H9 (cell line): ENCODE results near the gene MT2A. TPM values are rescaled to one million over a fixed set of nuclear protein-coding genes. Genes with fewer than 3 reads are reported as not detected.

Source experiments
- DNase-seq: peaks from one replicate; pipeline ENCODE4 v3.0.0-alpha.2; 2017
- H2AFZ ChIP-seq: one replicate; pipeline ENCODE4 v1.6.1; 2013; ENCODE audit warnings: mild to moderate bottlenecking, low read length, control low read depth, moderate library complexity
- H2AK5ac ChIP-seq: 2 replicates; pipeline ENCODE4 v1.6.1; 2013; ENCODE audit warnings: low read length, control low read depth, mixed read lengths; ENCODE audit not compliant: insufficient read length
- H2BK120ac ChIP-seq: one replicate; pipeline ENCODE4 v1.6.1; 2013; ENCODE audit warnings: low read depth, mild to moderate bottlenecking, low read length, control low read depth, inconsistent platforms; ENCODE audit not compliant: poor library complexity, severe bottlenecking
- H2BK12ac ChIP-seq: 2 replicates; pipeline ENCODE4 v1.6.1; 2013; ENCODE audit warnings: low read length, control low read depth, mixed read lengths, low read depth; ENCODE audit not compliant: insufficient read length
- H2BK15ac ChIP-seq: 2 replicates; pipeline ENCODE4 v1.6.1; 2013; ENCODE audit warnings: low read depth, low read length, control low read depth
- H2BK20ac ChIP-seq: one replicate; pipeline ENCODE4 v1.6.1; 2013; ENCODE audit warnings: low read depth, mild to moderate bottlenecking, low read length, control low read depth, inconsistent platforms; ENCODE audit not compliant: poor library complexity, severe bottlenecking
- H2BK5ac ChIP-seq: 2 replicates; pipeline ENCODE4 v1.6.1; 2013; ENCODE audit warnings: low read length, control low read depth, mixed read lengths; ENCODE audit not compliant: insufficient read length
- H3K14ac ChIP-seq: 2 replicates; pipeline ENCODE4 v1.6.1; 2013; ENCODE audit warnings: low read length, control low read depth; ENCODE audit not compliant: insufficient read depth
- H3K18ac ChIP-seq: 2 replicates; pipeline ENCODE4 v1.6.1; 2013; ENCODE audit warnings: low read depth, mild to moderate bottlenecking, mixed read lengths, low read length, control low read depth; ENCODE audit not compliant: insufficient read length
- H3K23ac ChIP-seq: 2 replicates; pipeline ENCODE4 v1.6.1; 2013; ENCODE audit warnings: low read length, control low read depth, mixed read lengths, low read depth; ENCODE audit not compliant: insufficient read length
- H3K23me2 ChIP-seq: 2 replicates; pipeline ENCODE4 v1.6.1; 2013; ENCODE audit warnings: low read depth, mild to moderate bottlenecking, mixed read lengths, low read length, control low read depth; ENCODE audit not compliant: insufficient read length, poor library complexity, severe bottlenecking
- H3K27ac ChIP-seq: 2 replicates; pipeline ENCODE4 v1.5.1; 2013; ENCODE audit warnings: low read length, control low read depth, mixed read lengths, low read depth; ENCODE audit not compliant: insufficient read length
- H3K27me3 ChIP-seq: 2 replicates; pipeline ENCODE4 v1.6.1; 2013; ENCODE audit warnings: low read length, control low read depth, inconsistent platforms; ENCODE audit not compliant: insufficient read depth
- H3K4ac ChIP-seq: 2 replicates; pipeline ENCODE4 v1.6.1; 2013; ENCODE audit warnings: low read depth, mild to moderate bottlenecking, control low read depth, inconsistent platforms, low read length, moderate library complexity
- H3K4me1 ChIP-seq: 2 replicates; pipeline ENCODE4 v1.6.1; 2013; ENCODE audit warnings: low read length, control low read depth, inconsistent platforms; ENCODE audit not compliant: insufficient read depth
- H3K4me2 ChIP-seq: 2 replicates; pipeline ENCODE4 v1.6.1; 2013; ENCODE audit warnings: low read length, control low read depth, mixed read lengths; ENCODE audit not compliant: insufficient read length, insufficient read depth
- H3K56ac ChIP-seq: 2 replicates; pipeline ENCODE4 v1.6.1; 2013; ENCODE audit warnings: low read depth, mild to moderate bottlenecking, mixed read lengths, low read length, control low read depth; ENCODE audit not compliant: insufficient read length
- H3K79me1 ChIP-seq: 2 replicates; pipeline ENCODE4 v1.6.1; 2013; ENCODE audit warnings: low read depth, mild to moderate bottlenecking, moderate library complexity, low read length, control low read depth, inconsistent platforms; ENCODE audit not compliant: insufficient read depth, poor library complexity, severe bottlenecking
- H3K79me2 ChIP-seq: 2 replicates; pipeline ENCODE4 v1.6.1; 2013; ENCODE audit warnings: low read length, control low read depth, inconsistent platforms; ENCODE audit not compliant: insufficient read depth
- H3K9ac ChIP-seq: 2 replicates; pipeline ENCODE4 v1.6.1; 2013; ENCODE audit warnings: low read length, control low read depth, mixed read lengths; ENCODE audit not compliant: insufficient read length; ENCODE audit errors: extremely low read depth
- H3K9me3 ChIP-seq: one replicate; pipeline ENCODE4 v1.6.1; 2013; ENCODE audit warnings: low read depth, low read length, inconsistent platforms; ENCODE audit not compliant: control insufficient read depth
- H3T11ph ChIP-seq: one replicate; pipeline ENCODE4 v1.6.1; 2013; ENCODE audit warnings: mild to moderate bottlenecking, low read length, control low read depth, inconsistent platforms
- H4K20me1 ChIP-seq: one replicate; pipeline ENCODE4 v1.6.1; 2013; ENCODE audit not compliant: control insufficient read depth, insufficient read length, insufficient read depth
- H4K5ac ChIP-seq: 2 replicates; pipeline ENCODE4 v1.6.1; 2013; ENCODE audit warnings: low read depth, mild to moderate bottlenecking, mixed read lengths, low read length, control low read depth; ENCODE audit not compliant: insufficient read length
- H4K8ac ChIP-seq: replicated peaks from 2 replicates; pipeline ENCODE4 v1.6.1; 2013; ENCODE audit warnings: low read length, control low read depth, mixed read lengths, low read depth; ENCODE audit not compliant: insufficient read length
- H4K91ac ChIP-seq: 2 replicates; pipeline ENCODE4 v1.6.1; 2013; ENCODE audit warnings: low read depth, mild to moderate bottlenecking, moderate library complexity, mixed read lengths, low read length, control low read depth; ENCODE audit not compliant: insufficient read length
- H3K27ac Mint-ChIP-seq, 3 experiments: 2 replicates in 2 of 3; 3 replicates in 1 of 3; pipeline ENCODE4 v1.8.0; 2020 to 2021; ENCODE audit warnings: mixed read lengths in 3 of 3, mild to moderate bottlenecking in 1 of 3, moderate library complexity in 1 of 3
- H3K27me3 Mint-ChIP-seq: 2 replicates; pipeline ENCODE4 v1.8.0; 2021; ENCODE audit warnings: low read depth, mild to moderate bottlenecking, moderate library complexity, mixed read lengths
- H3K36me3 Mint-ChIP-seq, 3 experiments: 2 replicates in 2 of 3; 3 replicates in 1 of 3; pipeline ENCODE4 v1.8.0; 2020 to 2021; ENCODE audit warnings: low read depth in 3 of 3, mixed read lengths in 3 of 3; ENCODE audit not compliant: insufficient read depth in 1 of 3
- H3K4me1 Mint-ChIP-seq, 2 experiments: 2 replicates each; pipeline ENCODE4 v1.8.0; 2020; ENCODE audit warnings: mixed read lengths in 2 of 2
- H3K4me3 Mint-ChIP-seq, 2 experiments: 2 replicates in 1 of 2; 3 replicates in 1 of 2; pipeline ENCODE4 v1.8.0; 2020 to 2021; ENCODE audit warnings: mild to moderate bottlenecking in 2 of 2, mixed read lengths in 2 of 2, moderate library complexity in 1 of 2
- H3K9me3 Mint-ChIP-seq, 2 experiments: 2 replicates in 1 of 2; 3 replicates in 1 of 2; pipeline ENCODE4 v1.8.0; 2020; ENCODE audit warnings: mild to moderate bottlenecking in 2 of 2, mixed read lengths in 2 of 2, moderate library complexity in 1 of 2
- CTCF ChIP-seq: fragments of 200-600 bp; sonication (generic); conservative IDR thresholded peaks from 3 replicates; pipeline ENCODE4 v1.8.0; 2021; ENCODE audit warnings: antibody characterized with exemption, mild to moderate bottlenecking
- WGBS: extraction: QIAGEN DNeasy Blood & Tissue Kit; methylation state at CpG from one replicate; pipeline ENCODE4 v1.1.7; 2013; ENCODE audit warnings: missing lambda C conversion rate, low lambda C conversion rate, mixed read lengths; ENCODE audit not compliant: insufficient read length; ENCODE audit errors: extremely low coverage; 5-methylcytosine and 5-hydroxymethylcytosine counted together
- total RNA-seq: library from RNA; stranded (reverse); gene quantifications from 2 replicates; pipeline ENCODE4 v1.2.1, GENCODE V29; 2021

Gene MT2A
- total RNA-seq, 1 experiment from 2014 or later, result 63.1 TPM

- H4K91ac ChIP-seq, result no peak overlapping the region
- H3K23me2 ChIP-seq, result no peaks in the 10 kb centered on the region
- H4K8ac ChIP-seq, result no peak overlapping the region
- no peaks in the 10 kb centered on the region for H4K20me1 ChIP-seq
- H2AK5ac ChIP-seq, result no peak overlapping the region
- H3K56ac ChIP-seq, result no peak overlapping the region
- H3K27ac ChIP-seq, result no peak overlapping the region
- Mint-ChIP-seq H3K27me3 (peaks cover 96% of the 10 kb centered on the region), H3K9me3 (no peaks in the 10 kb centered on the region), H3K36me3 (no peaks in the 10 kb centered on the region), H3K4me1 (peaks cover 13 to 24% of the 10 kb centered on the region in 2 experiments), H3K27ac (no peak overlapping the region), H3K4me3 (no peak overlapping the region; a peak in 1 of 5 replicates)
- no peak overlapping the region for H3T11ph ChIP-seq
- H3K79me1 ChIP-seq, result no peaks in the 10 kb centered on the region
- no peaks in the 10 kb centered on the region for H3K9me3 ChIP-seq
- no peak overlapping the region for H3K18ac ChIP-seq
- H3K4ac ChIP-seq, result no peak overlapping the region
- peak; percentile 63 for DNase-seq
- no peaks in the 10 kb centered on the region for H3K4me1 ChIP-seq
- H2BK120ac ChIP-seq, result no peak overlapping the region
- peak; percentile 37; the same call in 2 of the 3 replicates for TF ChIP-seq CTCF
- H2BK15ac ChIP-seq, result no peak overlapping the region
- H3K23ac ChIP-seq, result no peak overlapping the region
- H4K5ac ChIP-seq, result no peak overlapping the region
- no peak overlapping the region for H2BK12ac ChIP-seq
- no peak overlapping the region for H3K14ac ChIP-seq
- H3K4me2 ChIP-seq, result peak overlapping the region; percentile 7
- no peak overlapping the region for H3K9ac ChIP-seq
- WGBS, result no CpG with 5 or more reads among the region's 33 CpGs
- H3K79me2 ChIP-seq, result no peaks in the 10 kb centered on the region
- H2AFZ ChIP-seq, result no peak overlapping the region
- no peak overlapping the region for H2BK5ac ChIP-seq
- no peak overlapping the region for H2BK20ac ChIP-seq
- H3K27me3 ChIP-seq, result peaks cover 43% of the 10 kb centered on the region; the same call in 1 of the 2 replicates
Observed at GRCh38 chr16:56647641-56648431, 39.5 kb downstream of the MT2A start.
